Measurements from ENCODE around the gene ZXDC.

Gene ZXDC

GRCh38 chr3:126450219-126450618 is 25.5 kb downstream of the ZXDC start:
- no peak for DNase-seq

- DNase-seq = no peak
Observed at GRCh38 chr3:126449621-126450051, 26.1 kb downstream of the ZXDC start.

- DNase-seq = no peak
Observed at GRCh38 chr3:126448893-126449180, 26.9 kb downstream of the ZXDC start.

- no peak for DNase-seq
Observed at GRCh38 chr3:126448136-126448892, 27.4 kb downstream of the ZXDC start.

- no peak for DNase-seq
Observed at GRCh38 chr3:126447456-126448106, 28.1 kb downstream of the ZXDC start.

- no peak for DNase-seq
Observed at GRCh38 chr3:126446791-126447190, 28.9 kb downstream of the ZXDC start.

GRCh38 chr3:126446301-126446700 is 29.4 kb downstream of the ZXDC start:
- no peak for DNase-seq

GRCh38 chr3:126445506-126445905 is 30.2 kb downstream of the ZXDC start:
- DNase-seq = no peak

GRCh38 chr3:126442856-126443242 is 32.8 kb downstream of the ZXDC start:
- no peak for DNase-seq

- DNase-seq = no peak
Observed at GRCh38 chr3:126442094-126442855, 33.4 kb downstream of the ZXDC start.

GRCh38 chr3:126441256-126441880 is 34.3 kb downstream of the ZXDC start:
- DNase-seq = no peak

GRCh38 chr3:126440709-126440995 is 35.0 kb downstream of the ZXDC start:
- DNase-seq = no peak

- no peak for DNase-seq
Observed at GRCh38 chr3:126439968-126440708, 35.6 kb downstream of the ZXDC start.

- no peak for DNase-seq
Observed at GRCh38 chr3:126439346-126439967, 36.2 kb downstream of the ZXDC start.

GRCh38 chr3:126438746-126439145 is 36.9 kb downstream of the ZXDC start:
- no peak for DNase-seq

- DNase-seq = no peak
Observed at GRCh38 chr3:126438186-126438585, 37.5 kb downstream of the ZXDC start.

- DNase-seq = no peak
Observed at GRCh38 chr3:126436826-126437717, 38.6 kb downstream of the ZXDC start.

- DNase-seq = no peak
Observed at GRCh38 chr3:126435456-126436315, 40.0 kb downstream of the ZXDC start.

GRCh38 chr3:126434931-126435411 is 40.7 kb downstream of the ZXDC start:
- no peak for DNase-seq

GRCh38 chr3:126434264-126434590 is 41.5 kb downstream of the ZXDC start:
- no peak for DNase-seq

All from NCI-H1092 (cell line).